Spleen (tissue), 11 donors: ENCODE measurements around the gene ITGA2B. TPM values are rescaled to one million over a fixed set of nuclear protein-coding genes. Genes with fewer than 3 reads are reported as not detected.

Experiments used
- DNase-seq: peaks from one replicate; pipeline ENCODE4 v3.0.0-alpha.2; 2020
- H3K27ac ChIP-seq, 8 donors: fragments of 200-600 bp; sonication (generic) in 7 of 8; 1 replicate in 4 of 8; 2 replicates in 4 of 8; pipeline versions ENCODE4 v1.5.0 to v1.8.0; 2016 to 2021; ENCODE audit warnings: inconsistent platforms in 4 of 8, mild to moderate bottlenecking in 4 of 8, moderate library complexity in 1 of 8
- H3K27me3 ChIP-seq, 7 donors: fragments of 200-600 bp; sonication (generic) in 6 of 7; replicated peaks in 1 of 7; 1 replicate in 4 of 7; 2 replicates in 3 of 7; pipeline versions ENCODE4 v1.5.0 to v1.8.0; 2016 to 2021; ENCODE audit warnings: inconsistent platforms in 3 of 7, mild to moderate bottlenecking in 1 of 7
- H3K36me3 ChIP-seq, 6 donors: fragments of 200-600 bp; sonication (generic) in 5 of 6; 1 replicate in 4 of 6; 2 replicates in 2 of 6; pipeline versions ENCODE4 v1.5.0 to v1.8.0; 2016 to 2021; ENCODE audit warnings: inconsistent platforms in 2 of 6
- H3K4me1 ChIP-seq, 6 donors: fragments of 200-600 bp; sonication (generic) in 5 of 6; 1 replicate in 3 of 6; 2 replicates in 3 of 6; pipeline versions ENCODE4 v1.5.0 to v1.8.0; 2016 to 2021; ENCODE audit warnings: inconsistent platforms in 3 of 6
- H3K4me3 ChIP-seq, 8 donors: fragments of 200-600 bp; sonication (generic) in 7 of 8; 1 replicate in 4 of 8; 2 replicates in 4 of 8; pipeline versions ENCODE4 v1.5.0 to v1.8.0; 2016 to 2021; ENCODE audit warnings: inconsistent platforms in 4 of 8, mild to moderate bottlenecking in 4 of 8, moderate library complexity in 2 of 8
- H3K9me3 ChIP-seq, 8 donors: fragments of 200-600 bp; sonication (generic) in 7 of 8; 1 replicate in 4 of 8; 2 replicates in 4 of 8; pipeline versions ENCODE4 v1.5.0 to v1.8.0; 2016 to 2021; ENCODE audit warnings: inconsistent platforms in 4 of 8
- POLR2A ChIP-seq, 3 donors: fragments of 450-650 bp; IDR thresholded peaks; one replicate each; pipeline ENCODE4 v1.5.1; 2017; ENCODE audit warnings: antibody characterized with exemption in 3 of 3, mild to moderate bottlenecking in 1 of 3
- POLR2AphosphoS5 ChIP-seq, 3 donors: sonication (generic); formaldehyde crosslinking; IDR thresholded peaks; one replicate each; pipeline ENCODE4 v1.5.1; 2017; ENCODE audit warnings: antibody characterized with exemption in 3 of 3
- WGBS, 5 donors: extraction: QIAGEN DNeasy Blood & Tissue Kit in 3 of 5; methylation state at CpG; one replicate each; pipeline versions ENCODE4 v1.1.5 to v1.1.7; 2013 to 2018; 5-methylcytosine and 5-hydroxymethylcytosine counted together
- intact Hi-C: fragments of 100-400 bp; cut with DNase I; formaldehyde crosslinking; loops from one replicate; pipeline ENCODE4 v1.15.0; 2023; ENCODE audit warnings: low total_unique reads
- polyA plus RNA-seq, 3 donors: library from polyadenylated mRNA; stranded (reverse); fragments of 200-250 nt; gene quantifications; one replicate each; pipeline ENCODE4 v1.2.1, GENCODE V29; 2013
- total RNA-seq, 7 donors: library from RNA; depleted of rRNA in 3 of 7; stranded (reverse); fragments of >200 nt in 3 of 7; fragmentation: NEBNext Ultra II Directional in 4 of 7; extraction: Animal tissue kit (Norgen Biotek cat#: 25700) in 4 of 7; gene quantifications; one replicate each; pipeline versions ENCODE4 v1.1.0 to v1.2.1, GENCODE V29; 2016 to 2021
- TF ChIP-seq, protein P1 (sequence below), 11 experiments: fragments of 200-600 bp in 7 of 11; fragments of 450-650 bp in 4 of 11; sonication (generic) in 4 of 11; IDR thresholded peaks in 8 of 11; conservative IDR thresholded peaks in 3 of 11; 1 replicate in 7 of 11; 2 replicates in 4 of 11; pipeline versions ENCODE4 v1.4.0 to v1.8.0; 2016 to 2021; ENCODE audit warnings: antibody characterized with exemption in 11 of 11, inconsistent platforms in 4 of 11, mild to moderate bottlenecking in 1 of 11
- donor health status: healthy with polysubstance abuse.
- donor health status: DM: no; HTN: no; CAD: no; lungs with moderate emphysema.
- donor health status: DM: no; HTN: no; CAD: no.
- donor health status: Bipolar disorder and iron deficiency.
- donor health status: healthy.
- donor health status: DM: no; HTN: no; CAD: no.
- donor health status: DM: yes; HTN: yes; CAD: no.

The ITGA2B gene
- total and polyA plus RNA-seq, 10 donors = 0.93 to 36.7 (median 23.0) TPM

DNA sequence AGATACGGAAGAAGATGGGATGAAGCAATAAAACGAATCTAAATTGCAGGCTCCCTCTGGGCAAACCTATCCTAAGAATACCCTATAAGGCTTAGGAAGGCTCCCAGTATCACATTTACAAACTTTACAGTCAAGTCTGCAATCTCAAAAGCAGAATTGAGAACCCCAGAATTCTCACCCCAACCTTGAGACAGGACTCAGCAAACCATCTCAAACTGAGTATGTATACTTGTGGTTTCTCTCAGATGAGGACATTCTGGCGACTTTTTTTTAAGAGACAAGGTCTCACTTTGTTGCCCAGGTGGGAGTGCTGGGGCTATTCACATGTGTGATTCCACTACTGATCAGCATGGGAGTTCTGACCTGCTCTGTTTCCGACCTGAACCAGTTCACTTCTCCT is 19.3 kb upstream of the ITGA2B start:
- Histone ChIP-seq H3K4me3 (no peak overlapping the region), H3K4me1 (no peaks in the 10 kb centered on the region), H3K27ac (no peak overlapping the region), H3K36me3 (peaks cover 0 to 71% (median 23%) of the 10 kb centered on the region in 6 donors), H3K27me3 (no peaks in the 10 kb centered on the region), H3K9me3 (no peaks in the 10 kb centered on the region)
- 82 to 95% (median 87%) methylated on average over 4 of the region's 4 CpGs for WGBS, 5 donors
- TF ChIP-seq POLR2AphosphoS5 (IDR thresholded peaks at IDR 0.05) = no peak
- TF ChIP-seq, protein P1, sequence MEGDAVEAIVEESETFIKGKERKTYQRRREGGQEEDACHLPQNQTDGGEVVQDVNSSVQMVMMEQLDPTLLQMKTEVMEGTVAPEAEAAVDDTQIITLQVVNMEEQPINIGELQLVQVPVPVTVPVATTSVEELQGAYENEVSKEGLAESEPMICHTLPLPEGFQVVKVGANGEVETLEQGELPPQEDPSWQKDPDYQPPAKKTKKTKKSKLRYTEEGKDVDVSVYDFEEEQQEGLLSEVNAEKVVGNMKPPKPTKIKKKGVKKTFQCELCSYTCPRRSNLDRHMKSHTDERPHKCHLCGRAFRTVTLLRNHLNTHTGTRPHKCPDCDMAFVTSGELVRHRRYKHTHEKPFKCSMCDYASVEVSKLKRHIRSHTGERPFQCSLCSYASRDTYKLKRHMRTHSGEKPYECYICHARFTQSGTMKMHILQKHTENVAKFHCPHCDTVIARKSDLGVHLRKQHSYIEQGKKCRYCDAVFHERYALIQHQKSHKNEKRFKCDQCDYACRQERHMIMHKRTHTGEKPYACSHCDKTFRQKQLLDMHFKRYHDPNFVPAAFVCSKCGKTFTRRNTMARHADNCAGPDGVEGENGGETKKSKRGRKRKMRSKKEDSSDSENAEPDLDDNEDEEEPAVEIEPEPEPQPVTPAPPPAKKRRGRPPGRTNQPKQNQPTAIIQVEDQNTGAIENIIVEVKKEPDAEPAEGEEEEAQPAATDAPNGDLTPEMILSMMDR (IDR thresholded peaks at IDR 0.05 in 8 of 11, conservative IDR thresholded peaks at IDR 0.05 in 3 of 11) = no peak
- intact Hi-C loops = no loop called here
- DNase-seq = no peak

DNA sequence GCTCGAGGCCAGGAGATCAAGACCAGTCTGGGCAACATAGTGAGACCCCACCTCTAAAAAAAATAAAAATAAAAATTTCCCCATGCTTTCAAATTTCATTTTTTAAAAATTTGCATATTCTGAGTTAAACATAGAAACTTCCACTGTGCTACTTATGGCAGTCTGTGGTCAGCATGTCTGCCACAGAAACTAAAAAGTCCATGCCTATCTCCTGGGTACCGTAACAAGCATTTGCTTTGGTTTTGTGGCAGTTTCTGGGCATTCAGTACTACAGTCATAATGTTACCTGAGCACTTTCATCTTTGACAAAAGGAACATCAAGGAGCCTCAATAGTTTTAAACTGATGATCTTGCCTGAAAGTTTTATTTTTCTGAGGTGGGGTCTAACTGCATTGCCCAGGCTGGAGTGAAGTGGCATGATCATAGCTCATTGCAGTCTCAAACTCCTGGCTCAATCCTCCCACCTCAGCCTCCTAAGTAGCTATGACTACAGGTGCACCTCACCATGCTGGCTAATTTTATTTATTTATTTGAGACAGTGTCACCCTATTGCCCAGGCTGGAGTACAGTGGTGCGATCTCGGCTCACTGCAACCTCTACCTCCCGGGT is 13.2 kb upstream of the ITGA2B start:
- no peak for DNase-seq
- Histone ChIP-seq H3K27me3 (no peaks in the 10 kb centered on the region), H3K36me3 (peaks cover 0 to 91% (median 72%) of the 10 kb centered on the region in 6 donors), H3K4me3 (no peak overlapping the region), H3K4me1 (peaks cover 0 to 4% (median 0%) of the 10 kb centered on the region in 6 donors), H3K27ac (no peak overlapping the region), H3K9me3 (no peaks in the 10 kb centered on the region)
- no peak for TF ChIP-seq POLR2AphosphoS5 (IDR thresholded peaks at IDR 0.05)
- TF ChIP-seq POLR2A (IDR thresholded peaks at IDR 0.05) = no peak
- TF ChIP-seq, protein P1 (IDR thresholded peaks at IDR 0.05 in 8 of 11, conservative IDR thresholded peaks at IDR 0.05 in 3 of 11) = no peak
- intact Hi-C loops = no loop called here
- 86 to 94% (median 87%) methylated on average over 5 of the region's 5 CpGs for WGBS, 5 donors

DNA sequence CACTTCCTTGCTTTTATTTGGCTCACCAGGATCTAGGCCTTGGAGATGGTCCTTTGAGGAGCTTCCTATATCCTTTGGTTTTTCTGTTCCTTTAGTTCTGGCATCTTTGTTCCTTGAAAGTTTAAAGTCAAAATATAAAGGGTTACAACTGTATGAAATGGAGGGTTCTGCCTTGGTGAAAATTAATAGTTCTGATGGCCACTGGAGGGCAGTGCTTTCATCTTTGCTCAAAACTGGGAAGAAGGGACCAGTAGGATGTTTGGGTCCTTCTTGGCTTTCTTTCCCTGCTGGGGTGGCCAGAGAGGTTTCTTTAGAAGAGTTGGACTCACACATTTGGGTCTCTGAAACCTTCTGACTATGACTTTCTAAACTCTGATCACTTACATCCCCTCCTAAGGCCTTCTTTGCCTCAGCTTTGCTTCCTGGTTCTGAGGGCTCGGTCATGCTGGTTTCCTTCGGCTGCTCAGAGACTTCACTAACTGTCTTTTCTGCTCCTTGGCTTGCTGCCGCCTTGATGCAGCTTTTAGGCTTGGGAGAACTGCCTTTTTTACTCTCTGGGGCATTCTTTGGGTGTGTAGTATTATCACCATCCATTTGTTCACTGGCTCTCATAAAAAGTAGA is 10.9 kb upstream of the ITGA2B start:
- no peak for DNase-seq
- H3K9me3 ChIP-seq = no peaks in the 10 kb centered on the region
- no peaks in the 10 kb centered on the region for H3K27me3 ChIP-seq
- no peak overlapping the region for H3K27ac ChIP-seq
- TF ChIP-seq, protein P1 (IDR thresholded peaks at IDR 0.05 in 8 of 11, conservative IDR thresholded peaks at IDR 0.05 in 3 of 11) = peak in 8 of 11 experiments; percentile 9 to 35 (median 30)
- TF ChIP-seq POLR2A (IDR thresholded peaks at IDR 0.05) = no peak
- no peak for TF ChIP-seq POLR2AphosphoS5 (IDR thresholded peaks at IDR 0.05)
- WGBS, 5 donors = 86 to 96% (median 92%) methylated on average over 3 of the region's 3 CpGs
- peaks cover 0 to 96% (median 66%) of the 10 kb centered on the region in 6 donors for H3K36me3 ChIP-seq
- intact Hi-C loops = no loop called here
- no peak overlapping the region for H3K4me3 ChIP-seq
- peaks cover 0 to 4% (median 0%) of the 10 kb centered on the region in 6 donors for H3K4me1 ChIP-seq
